Right renal pelvis (tissue), 4 donors: Measurements from ENCODE around the gene SLC25A42. TPM values are rescaled to one million over a fixed set of nuclear protein-coding genes. Genes with fewer than 3 reads are reported as not detected.
"Not testable (repeated sequence)": the region's sequence is repeated elsewhere in the genome, so short reads cannot be mapped to it uniquely, and the experiment has no call there.

Experiments used
- DNase-seq, 4 donors: peaks; one replicate each; pipeline ENCODE4 v3.0.0-alpha.2; 2013; ENCODE audit warnings: low read depth in 4 of 4, low spot score in 3 of 4, missing footprints in 1 of 4
- polyA plus RNA-seq, 4 donors: library from polyadenylated mRNA; unstranded; fragments of 120-200 nt; gene quantifications; one replicate each; pipeline ENCODE4 v1.2.1, GENCODE V29; 2013; ENCODE audit not compliant: insufficient read length in 4 of 4

The SLC25A42 gene
- polyA plus RNA-seq = 10 to 100 TPM; 17.4 to 21.1 (median 19.8) TPM

GRCh38 chr19:19063183-19064097 is at the start of gene SLC25A42:
Gene SLC25A42 (plus strand): TSS chr19:19063994. CDS start chr19:19096125, 32,131 bp downstream.
- DNase-seq = peak; percentile 98 to 99 (median 99)

GRCh38 chr19:19021115-19021514 is 42.7 kb upstream of the SLC25A42 start:
- no peak for DNase-seq

GRCh38 chr19:19022380-19022961 is 41.3 kb upstream of the SLC25A42 start:
- no peak for DNase-seq

- DNase-seq = not testable (repeated sequence)
These were observed 40.4 kb upstream of the SLC25A42 start for GRCh38 chr19:19023376-19023775.

- no peak for DNase-seq
These were observed 37.9 kb upstream of the SLC25A42 start for GRCh38 chr19:19025861-19026260.

GRCh38 chr19:19026299-19026971 is 37.4 kb upstream of the SLC25A42 start:
- no peak for DNase-seq

- DNase-seq = no peak
These were observed 36.6 kb upstream of the SLC25A42 start for GRCh38 chr19:19027228-19027627.

GRCh38 chr19:19028526-19028925 is 35.3 kb upstream of the SLC25A42 start:
- no peak for DNase-seq

- no peak for DNase-seq
These were observed 31.9 kb upstream of the SLC25A42 start for GRCh38 chr19:19031891-19032290.

GRCh38 chr19:19032420-19033175 is 31.2 kb upstream of the SLC25A42 start:
- peak; percentile 63 to 88 (median 82) for DNase-seq

GRCh38 chr19:19033176-19033425 is 30.7 kb upstream of the SLC25A42 start:
- DNase-seq = peak in 1 of 4 donors; percentile 15

GRCh38 chr19:19033426-19034203 is 30.2 kb upstream of the SLC25A42 start, which contains the start of the genes ARMC6 and SUGP2:
Gene ARMC6 (plus strand): TSS chr19:19033603. CDS start chr19:19034210, 607 bp downstream.
Gene SUGP2 (minus strand): TSS chr19:19033517. CDS start chr19:19031071, 2,446 bp downstream.
- DNase-seq = peak; percentile 83 to 89 (median 86)

GRCh38 chr19:19034204-19034624 is 29.6 kb upstream of the SLC25A42 start:
- DNase-seq = no peak

GRCh38 chr19:19039901-19040300 is 23.9 kb upstream of the SLC25A42 start:
- DNase-seq = no peak

GRCh38 chr19:19040417-19040816 is 23.4 kb upstream of the SLC25A42 start:
- DNase-seq = no peak

GRCh38 chr19:19042732-19043280 is 21.0 kb upstream of the SLC25A42 start:
- no peak for DNase-seq

- DNase-seq = no peak
These were observed 20.3 kb upstream of the SLC25A42 start for GRCh38 chr19:19043481-19043880.

GRCh38 chr19:19043881-19044280 is 19.9 kb upstream of the SLC25A42 start:
- no peak for DNase-seq

GRCh38 chr19:19049406-19049805 is 14.4 kb upstream of the SLC25A42 start:
- no peak for DNase-seq
